Stimulated activated CD8-positive, alpha-beta memory T cell treated with anti-CD3 and anti-CD28 coated beads, Interleukin-7, amount 100 ng/mL, for 1 hour (primary cell): ENCODE results near the gene MFN2.
"Not testable (repeated sequence)": the region's sequence is repeated elsewhere in the genome, so short reads cannot be mapped to it uniquely, and the experiment has no call there.

ENCODE experiments used
- DNase-seq, 2 donors: peaks; one replicate each; pipeline ENCODE4 v3.0.0-alpha.2; 2020; ENCODE audit warnings: low read depth in 2 of 2

MFN2 gene

GRCh38 chr1:12022036-12022435 lies 41.8 kb downstream of the MFN2 start:
- DNase-seq, result no peak

GRCh38 chr1:12026586-12026985 lies 46.3 kb downstream of the MFN2 start:
- no peak for DNase-seq

- DNase-seq, result no peak
Measured at GRCh38 chr1:12028248-12028647, 48.0 kb downstream of the MFN2 start.

- DNase-seq, result no peak
Measured at GRCh38 chr1:12028957-12029511, 48.8 kb downstream of the MFN2 start.

GRCh38 chr1:12029720-12030339 lies 49.6 kb downstream of the MFN2 start:
- no peak for DNase-seq

GRCh38 chr1:12031039-12031980 lies 51.1 kb downstream of the MFN2 start:
- DNase-seq, result no peak

- no peak for DNase-seq
Measured at GRCh38 chr1:12032161-12032621, 51.9 kb downstream of the MFN2 start.

GRCh38 chr1:12033441-12033840 lies 53.2 kb downstream of the MFN2 start:
- DNase-seq, result not testable (repeated sequence)

- DNase-seq, result no peak
Measured at GRCh38 chr1:12034381-12034801, 54.1 kb downstream of the MFN2 start.

- DNase-seq, result no peak
Measured at GRCh38 chr1:12035312-12035711, 55.1 kb downstream of the MFN2 start.

- no peak for DNase-seq
Measured at GRCh38 chr1:12037486-12038355, 57.5 kb downstream of the MFN2 start.

- DNase-seq, result no peak
Measured at GRCh38 chr1:12038356-12039163, 58.3 kb downstream of the MFN2 start.

GRCh38 chr1:12039164-12039525 lies 58.9 kb downstream of the MFN2 start:
- no peak for DNase-seq

GRCh38 chr1:12039824-12040456 lies 59.7 kb downstream of the MFN2 start:
- DNase-seq, result not testable (repeated sequence)

GRCh38 chr1:12040457-12041051 lies 60.3 kb downstream of the MFN2 start:
- no peak for DNase-seq

- DNase-seq, result not testable (repeated sequence)
Measured at GRCh38 chr1:12044187-12044877, 64.1 kb downstream of the MFN2 start.

- no peak for DNase-seq
Measured at GRCh38 chr1:12046749-12047119, 66.5 kb downstream of the MFN2 start.

GRCh38 chr1:12047120-12047876 lies 67.1 kb downstream of the MFN2 start:
- DNase-seq, result no peak

- DNase-seq, result no peak
Measured at GRCh38 chr1:12048372-12048771, 68.1 kb downstream of the MFN2 start.
